NCI-H1694 treated with DMSO at 0.1 percent for 48 hours (cell line): ENCODE results near the gene KCNQ1OT1.

Source experiments
- DNase-seq: peaks from one replicate; lab custom pipeline; 2025; lab: John Stamatoyannopoulos, UW

Gene KCNQ1OT1

GRCh38 chr11:2737226-2737590 is 37.4 kb upstream of the KCNQ1OT1 start:
- no peak for DNase-seq

- DNase-seq = no peak
These were observed 36.9 kb upstream of the KCNQ1OT1 start for GRCh38 chr11:2736577-2737225.

GRCh38 chr11:2735053-2735589 is 35.3 kb upstream of the KCNQ1OT1 start:
- no peak for DNase-seq

- DNase-seq = no peak
These were observed 34.6 kb upstream of the KCNQ1OT1 start for GRCh38 chr11:2734181-2735052.

GRCh38 chr11:2732940-2733628 is 33.3 kb upstream of the KCNQ1OT1 start:
- DNase-seq = no peak

- DNase-seq = no peak
These were observed 32.6 kb upstream of the KCNQ1OT1 start for GRCh38 chr11:2732261-2732939.

- no peak for DNase-seq
These were observed 31.6 kb upstream of the KCNQ1OT1 start for GRCh38 chr11:2731130-2732125.

GRCh38 chr11:2730272-2731129 is 30.7 kb upstream of the KCNQ1OT1 start:
- no peak for DNase-seq

- DNase-seq = no peak
These were observed 30.0 kb upstream of the KCNQ1OT1 start for GRCh38 chr11:2729841-2730240.

GRCh38 chr11:2728663-2729332 is 29.0 kb upstream of the KCNQ1OT1 start:
- no peak for DNase-seq

- DNase-seq = no peak
These were observed 28.4 kb upstream of the KCNQ1OT1 start for GRCh38 chr11:2728128-2728662.

- no peak for DNase-seq
These were observed 27.2 kb upstream of the KCNQ1OT1 start for GRCh38 chr11:2726964-2727363.

GRCh38 chr11:2725368-2726300 is 25.8 kb upstream of the KCNQ1OT1 start:
- no peak for DNase-seq

- no peak for DNase-seq
These were observed 25.0 kb upstream of the KCNQ1OT1 start for GRCh38 chr11:2724653-2725367.

GRCh38 chr11:2724104-2724503 is 24.3 kb upstream of the KCNQ1OT1 start:
- no peak for DNase-seq

GRCh38 chr11:2722955-2723354 is 23.2 kb upstream of the KCNQ1OT1 start:
- DNase-seq = no peak
